Right kidney (tissue), 1 donor: ENCODE results near the gene ESRRB.

Experiments used
- DNase-seq: peaks from one replicate; pipeline ENCODE4 v3.0.0-alpha.2; 2016

Gene ESRRB

GRCh38 chr14:76546426-76547221, 170.7 kb downstream of the ESRRB start:
- no peak for DNase-seq

GRCh38 chr14:76547831-76548230, 171.9 kb downstream of the ESRRB start:
- DNase-seq: no peak

- no peak for DNase-seq
These were observed 174.6 kb downstream of the ESRRB start for GRCh38 chr14:76550534-76550933.

GRCh38 chr14:76551116-76551515, 175.2 kb downstream of the ESRRB start:
- no peak for DNase-seq
